ENCODE data around the gene GPSM1. TPM values are rescaled to one million over a fixed set of nuclear protein-coding genes. Genes with fewer than 3 reads are reported as not detected.
A peak's percentile ranks its signal among the peaks of the same experiment; 100 is the strongest.

The GPSM1 gene
- polyA plus RNA-seq, 10 donors: 15.9 to 30.8 (median 21.0) TPM

DNA sequence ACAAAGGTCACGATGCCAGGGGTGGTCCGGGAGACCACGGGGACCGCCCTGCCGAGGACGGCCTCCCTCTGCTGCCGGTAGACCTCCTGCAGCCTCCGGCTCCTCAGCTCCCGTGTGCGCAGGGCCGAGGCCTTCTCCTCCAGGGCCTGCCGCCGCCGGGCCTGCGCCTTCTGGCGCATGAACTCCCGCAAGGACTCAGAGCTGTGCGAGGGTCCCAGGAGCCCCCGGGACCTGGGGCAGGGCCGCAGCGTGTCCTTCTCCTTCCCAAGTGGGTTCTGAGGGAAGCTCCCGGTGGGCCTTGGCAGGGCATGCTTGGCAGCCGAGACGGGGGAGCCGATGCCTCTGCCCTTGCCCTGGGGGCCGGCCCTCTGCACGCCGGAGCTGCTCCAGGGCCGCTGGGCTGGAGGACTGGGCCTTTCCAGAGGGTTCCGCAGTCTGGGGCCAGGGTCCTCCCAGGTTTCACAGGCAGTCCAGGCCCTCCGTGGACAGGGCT is 36.8 kb upstream of the GPSM1 start:
- DNase-seq: no peak

DNA sequence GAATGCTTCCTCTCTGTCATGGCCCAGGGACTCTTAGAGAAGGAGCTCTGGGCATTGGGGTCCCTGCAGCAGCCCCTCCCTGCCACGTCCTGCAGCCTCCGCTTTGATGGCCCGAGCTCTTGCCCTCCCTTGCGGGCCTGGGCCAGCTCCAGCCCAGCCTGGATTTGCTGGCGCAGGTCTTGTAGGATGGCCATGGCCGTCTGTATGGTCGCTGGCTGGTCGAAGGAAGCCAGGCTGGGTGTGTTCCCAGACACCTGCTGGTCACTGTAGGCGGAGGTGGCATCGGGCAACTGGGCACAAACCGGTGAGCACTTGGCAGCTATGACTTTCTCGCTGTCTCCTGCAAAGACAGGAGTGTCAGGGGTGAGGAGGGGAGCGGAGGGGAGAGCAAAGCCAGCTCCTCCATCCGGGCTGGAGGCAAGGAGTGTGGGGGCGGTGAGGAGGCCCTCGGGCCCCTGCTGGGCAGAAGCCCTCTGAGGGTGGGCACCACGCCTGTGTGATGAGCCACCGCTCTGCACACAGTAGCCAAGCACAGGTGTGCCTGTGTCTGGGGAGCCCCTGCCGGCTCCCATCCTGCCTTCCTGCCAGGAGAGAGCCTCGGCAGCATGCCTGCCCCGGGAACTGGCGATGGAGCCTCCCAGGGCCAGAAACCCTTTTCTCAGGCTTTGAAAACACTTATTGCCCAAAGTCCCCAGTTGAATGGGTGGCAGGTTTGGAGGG is 35.9 kb upstream of the GPSM1 start:
- no peak for DNase-seq

DNA sequence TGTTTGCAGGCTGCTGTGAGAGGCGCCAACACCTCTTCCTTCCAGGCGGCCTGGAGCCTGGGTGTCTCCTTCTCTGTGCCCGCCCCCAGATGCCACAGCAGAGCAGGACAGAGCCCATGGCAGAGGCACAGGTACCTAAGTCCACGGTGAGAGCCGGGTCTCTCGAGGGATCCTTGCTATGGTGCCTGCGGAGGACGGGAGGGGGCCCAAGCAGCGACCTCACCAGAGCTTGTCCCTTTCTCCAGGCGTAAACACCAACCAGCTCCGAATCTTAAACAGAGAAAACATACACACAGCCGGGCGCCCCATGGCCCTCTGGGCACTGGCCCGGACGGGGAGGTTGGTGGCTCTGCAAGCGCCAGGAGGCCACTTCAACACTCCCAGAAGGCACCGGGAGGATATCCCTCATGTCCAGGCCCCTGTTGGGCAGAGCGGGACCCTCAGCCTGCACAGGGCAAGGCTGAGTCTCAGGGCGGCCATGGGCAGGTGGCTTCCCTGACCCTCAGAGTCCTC is 35.3 kb upstream of the GPSM1 start:
- DNase-seq: no peak

DNA sequence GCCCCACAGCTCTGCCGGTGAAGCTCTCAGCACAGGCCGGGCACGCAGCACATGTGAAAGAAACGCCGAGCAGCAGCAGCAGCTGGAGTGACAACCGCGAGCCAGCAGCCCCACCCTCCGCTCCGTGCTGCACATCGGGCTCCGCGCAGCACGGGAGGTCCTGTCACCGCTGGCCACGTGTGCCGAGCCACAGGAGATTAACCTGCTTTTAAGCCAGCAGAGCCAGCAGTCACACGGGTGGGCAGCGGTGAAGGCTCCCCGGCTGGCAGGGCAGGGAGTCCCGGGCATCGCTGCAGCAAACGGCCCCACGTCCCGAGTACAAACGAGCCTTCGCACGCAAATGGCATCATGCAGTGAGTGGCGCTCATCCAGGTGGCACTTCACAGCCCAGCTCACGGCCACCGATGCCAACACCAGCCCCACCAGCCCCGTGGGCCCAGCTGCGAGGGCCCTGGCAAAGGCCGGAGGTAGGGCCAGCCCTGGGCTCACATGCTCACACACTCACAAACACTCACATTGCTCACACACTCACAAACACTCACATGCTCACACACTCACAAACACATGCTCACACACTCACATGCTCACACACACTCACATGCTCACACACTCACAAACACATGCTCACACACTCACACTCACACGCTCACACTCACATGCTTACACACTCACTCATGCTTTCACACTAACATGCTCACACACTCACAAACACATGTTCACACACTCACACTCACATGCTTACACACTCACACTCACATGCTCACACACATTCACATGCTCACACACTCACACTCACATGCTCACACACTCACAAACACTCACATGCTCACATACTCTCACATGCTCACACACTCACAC is 34.5 kb upstream of the GPSM1 start:
- peak in 1 of 3 donors; percentile 37 for DNase-seq

DNA sequence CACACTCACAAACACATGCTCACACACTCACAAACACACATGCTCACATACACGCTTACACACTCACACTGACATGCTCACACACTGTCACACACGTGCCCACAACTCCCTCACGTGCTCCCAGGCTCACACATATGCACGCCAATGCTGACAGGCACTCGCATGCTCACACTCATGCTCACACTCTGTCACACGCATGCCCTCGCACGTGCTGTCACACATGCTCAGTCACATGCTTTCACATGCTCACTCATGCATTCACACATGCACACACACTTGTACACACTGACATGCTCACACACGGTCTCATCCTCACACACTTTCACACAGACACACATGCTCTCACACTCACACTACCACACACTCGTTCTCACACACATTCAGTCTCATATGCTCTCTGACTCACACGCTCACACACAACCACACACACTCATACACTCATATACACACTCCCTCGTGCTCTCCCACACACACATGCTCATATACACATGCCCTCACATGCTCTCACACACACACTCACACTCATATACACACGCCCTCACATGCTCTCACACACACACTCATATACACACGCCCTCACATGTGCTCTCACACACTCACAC is 33.8 kb upstream of the GPSM1 start:
- no peak for DNase-seq

DNA sequence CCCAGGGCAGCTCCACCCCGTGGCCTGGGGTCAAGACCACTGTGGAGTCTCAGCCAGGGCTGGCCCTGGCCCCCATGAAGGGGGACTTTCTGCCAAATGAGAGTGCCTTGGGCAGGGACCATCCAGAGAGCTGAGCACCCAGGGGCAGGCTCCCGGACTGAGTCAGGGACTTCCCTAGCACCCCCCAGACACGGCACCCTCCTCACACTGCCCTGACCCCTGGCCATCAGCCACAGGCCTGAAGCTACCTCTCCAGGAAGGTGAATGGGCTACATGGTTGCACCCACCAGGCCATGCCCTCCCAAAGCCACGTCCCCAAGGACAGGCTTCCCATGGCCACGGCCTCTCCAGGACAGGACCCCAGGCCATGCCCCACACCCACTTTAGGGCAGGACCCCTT is 32.9 kb upstream of the GPSM1 start:
- no peak for DNase-seq

DNA sequence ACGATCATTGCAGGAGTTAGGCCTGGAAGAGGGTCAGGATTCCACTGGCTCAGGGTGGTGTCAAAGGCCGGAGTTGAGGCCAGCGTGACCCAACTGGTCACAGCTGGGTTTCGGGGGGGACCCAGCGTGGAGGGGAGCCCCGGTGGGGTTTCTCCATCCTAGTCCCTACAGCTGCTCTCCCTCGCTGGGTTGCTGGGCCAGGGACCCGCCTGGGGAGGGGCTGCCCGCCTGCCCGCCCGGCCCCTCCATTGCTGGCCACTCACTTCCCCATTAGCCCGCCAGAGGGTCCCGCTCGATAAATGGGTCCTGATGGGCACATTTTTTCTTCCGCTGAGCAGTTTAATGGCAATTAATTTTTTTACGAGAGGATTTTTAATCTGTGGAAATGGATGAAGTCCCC is 32.3 kb upstream of the GPSM1 start:
- DNase-seq: no peak

DNA sequence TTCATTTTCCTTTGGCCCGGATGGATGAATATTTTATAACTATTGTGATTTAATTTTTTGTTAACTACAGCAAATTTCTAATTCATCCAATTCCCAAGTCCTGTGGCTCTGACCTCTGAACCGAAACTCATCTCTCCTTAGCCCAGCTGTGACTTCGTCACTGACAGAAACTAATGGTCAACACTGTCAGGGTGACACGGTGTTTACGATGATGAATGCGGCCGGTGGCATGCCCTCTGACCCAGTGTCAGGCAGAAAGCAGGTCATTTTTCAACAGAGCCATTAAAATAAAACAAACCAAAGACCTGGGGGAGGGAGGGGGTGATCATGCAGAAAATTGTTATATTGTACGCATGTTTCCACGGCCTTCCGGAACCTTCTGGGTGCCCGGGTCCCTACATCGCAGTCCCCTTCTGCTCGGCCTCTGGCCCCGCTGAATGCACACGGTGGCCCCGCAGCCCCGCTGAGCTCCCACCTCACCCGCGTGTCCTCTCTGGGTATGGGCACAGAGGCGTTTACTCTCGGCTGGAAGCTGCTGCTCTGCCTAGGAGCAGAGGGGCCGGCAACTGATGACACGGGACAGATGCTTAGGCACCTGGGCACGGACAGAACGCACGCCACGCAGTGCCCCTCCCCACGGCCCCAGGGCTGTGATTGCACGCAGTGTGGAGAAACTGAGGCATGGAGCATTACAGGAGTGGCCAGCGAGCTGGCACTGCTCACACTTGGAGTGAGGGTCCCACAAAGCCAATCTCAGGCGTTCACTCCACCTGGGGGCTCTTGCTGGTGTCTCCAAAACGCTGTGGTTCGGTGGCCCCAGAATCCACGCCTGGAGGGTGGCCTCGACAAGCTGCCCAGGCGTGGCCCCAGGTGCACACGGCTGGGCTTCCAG is 31.6 kb upstream of the GPSM1 start:
- DNase-seq: no peak

DNA sequence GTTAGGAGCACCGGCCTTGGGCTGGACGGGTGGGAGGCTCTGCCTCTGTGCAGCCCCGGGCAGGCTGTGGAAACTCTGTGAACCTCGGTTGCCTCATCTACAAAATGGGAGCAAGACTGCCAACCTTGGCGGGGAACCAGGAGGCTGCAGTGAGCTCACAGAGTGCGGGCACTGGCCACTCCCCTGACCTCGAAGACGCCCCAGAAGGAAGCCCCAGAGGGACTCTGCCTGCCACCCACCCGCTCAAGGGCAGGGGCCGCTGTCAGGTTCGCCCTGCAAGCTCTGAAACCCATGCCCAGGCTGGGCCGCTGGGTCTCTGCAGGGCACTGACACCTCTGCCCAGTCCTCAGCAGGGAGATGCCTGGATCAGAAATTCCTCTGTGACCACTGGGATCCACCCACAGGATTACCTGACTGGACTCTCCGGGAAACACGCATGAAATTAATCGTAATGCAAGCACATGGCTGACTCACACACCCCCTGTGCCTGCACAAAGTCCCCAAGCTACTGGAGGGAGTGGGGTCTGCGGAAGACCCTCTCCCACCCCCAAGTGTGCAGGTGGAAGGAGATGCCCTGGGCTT is 30.8 kb upstream of the GPSM1 start:
- no peak for DNase-seq

DNA sequence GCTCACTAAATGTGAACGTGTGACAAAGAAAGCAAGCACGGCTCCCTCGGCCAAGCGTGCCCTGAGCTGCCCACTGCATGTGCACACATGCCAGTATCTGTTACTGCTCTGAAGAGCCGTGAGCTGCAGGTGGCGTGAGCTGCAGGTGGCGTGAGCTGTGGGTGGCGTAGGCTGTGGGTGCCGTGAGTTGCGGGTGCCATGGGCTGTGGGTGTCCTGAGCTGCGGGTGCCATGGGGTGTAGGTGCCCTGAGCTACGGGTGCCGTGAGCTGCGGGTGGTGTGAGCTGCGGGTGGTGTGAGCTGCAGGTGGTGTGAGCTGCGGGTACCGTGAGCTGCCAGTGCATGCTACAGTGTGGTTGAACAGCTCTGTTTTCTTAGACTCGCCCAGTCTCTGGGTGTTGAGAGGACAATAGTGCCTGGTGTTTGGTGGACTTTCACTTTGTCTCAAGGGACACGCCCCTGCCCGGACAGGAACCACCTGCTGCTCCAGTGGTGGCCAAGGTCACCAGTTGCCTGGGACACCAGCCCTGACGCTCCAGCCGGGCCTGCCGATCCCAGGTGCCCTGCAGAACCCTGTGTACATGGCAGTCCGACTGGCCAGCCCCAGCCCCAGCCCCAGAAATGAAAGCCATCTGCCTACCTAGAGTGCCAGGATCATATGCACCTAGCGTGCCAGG is 30.2 kb upstream of the GPSM1 start:
- no peak for DNase-seq

DNA sequence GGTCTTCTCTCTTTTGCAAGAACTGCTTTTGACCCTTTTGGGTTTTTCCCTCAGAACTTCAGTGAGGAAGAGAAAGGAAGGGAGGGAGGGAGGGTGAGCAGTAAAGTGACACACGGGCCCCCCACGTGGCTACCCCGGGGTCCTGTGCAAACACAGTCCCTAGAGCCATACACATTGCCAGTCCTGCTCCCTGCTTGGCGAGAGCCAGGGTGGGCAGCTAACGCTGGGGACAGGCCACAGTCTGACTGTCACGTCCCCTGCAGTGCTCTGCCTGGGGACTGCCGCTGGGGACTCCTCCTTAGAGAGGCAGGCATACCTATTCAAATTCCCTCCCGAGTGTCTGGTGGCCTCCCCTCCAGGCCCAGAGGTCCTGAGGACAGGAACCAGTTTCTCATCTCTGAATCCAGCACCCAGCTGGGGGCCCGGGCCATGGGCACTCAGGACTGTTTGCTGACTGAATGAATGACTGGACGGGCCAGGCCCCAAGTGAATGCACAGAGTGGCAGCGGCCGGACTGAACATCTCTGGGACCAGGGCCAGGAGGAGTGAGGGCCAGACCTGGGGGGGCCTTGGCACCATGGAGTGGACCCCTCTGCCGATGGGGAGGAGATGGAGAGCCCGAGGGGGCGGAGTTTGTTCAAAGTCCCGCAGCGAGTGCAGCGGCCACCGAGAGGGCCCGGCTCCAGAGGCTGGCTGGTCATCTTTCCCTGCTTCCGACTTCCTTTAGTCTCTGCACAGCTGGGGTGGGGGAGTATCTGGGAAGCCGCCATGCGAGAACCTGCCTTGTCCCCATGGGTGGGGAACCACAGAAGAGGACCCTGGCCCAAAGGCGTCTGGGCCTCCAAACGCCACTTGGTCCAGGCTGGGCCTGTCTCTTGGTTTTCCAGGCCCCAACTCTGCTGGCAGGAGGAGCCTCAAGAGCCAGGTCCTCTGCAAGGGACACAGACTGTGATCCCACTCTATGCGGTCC is 29.3 kb upstream of the GPSM1 start:
- DNase-seq: no peak

DNA sequence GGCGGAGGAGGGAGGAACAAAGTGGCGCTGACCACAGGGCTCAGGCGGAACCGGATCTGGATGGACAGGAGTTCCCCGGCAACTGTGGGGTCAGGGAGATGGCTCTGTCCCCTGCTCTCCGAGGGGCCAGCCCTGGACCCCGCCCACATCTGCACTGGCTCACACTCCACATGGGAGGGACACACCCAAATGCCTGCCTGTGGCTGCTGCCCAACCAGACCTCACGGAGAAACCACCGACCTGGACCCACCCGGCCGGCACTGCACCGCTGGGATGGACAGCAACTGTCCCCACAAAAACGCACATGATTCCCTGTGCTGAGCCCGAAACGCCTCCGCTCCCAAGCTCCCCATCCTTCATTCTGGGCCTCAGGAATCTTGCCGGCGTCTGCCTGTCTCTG is 28.2 kb upstream of the GPSM1 start:
- no peak for DNase-seq

DNA sequence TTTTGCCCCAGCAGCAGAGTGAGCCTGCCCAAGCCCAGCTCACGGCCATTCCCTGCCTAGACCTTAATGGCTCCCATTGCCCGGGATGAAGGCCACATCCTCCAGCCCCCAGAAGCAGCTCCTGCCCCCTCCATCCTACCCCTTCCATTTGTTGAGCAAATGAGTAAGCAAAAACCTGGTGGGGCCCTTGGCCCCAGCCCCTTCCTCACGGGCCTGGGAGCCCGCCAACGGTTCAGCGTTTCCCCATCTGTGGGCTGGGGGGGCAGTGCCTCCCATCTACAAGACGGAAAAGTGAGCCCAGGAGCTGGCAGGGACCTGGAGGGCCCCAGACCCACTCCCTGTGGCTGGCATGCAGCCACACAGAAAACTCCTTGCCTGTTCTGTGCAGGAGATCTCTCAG is 27.8 kb upstream of the GPSM1 start:
- no peak for DNase-seq

DNA sequence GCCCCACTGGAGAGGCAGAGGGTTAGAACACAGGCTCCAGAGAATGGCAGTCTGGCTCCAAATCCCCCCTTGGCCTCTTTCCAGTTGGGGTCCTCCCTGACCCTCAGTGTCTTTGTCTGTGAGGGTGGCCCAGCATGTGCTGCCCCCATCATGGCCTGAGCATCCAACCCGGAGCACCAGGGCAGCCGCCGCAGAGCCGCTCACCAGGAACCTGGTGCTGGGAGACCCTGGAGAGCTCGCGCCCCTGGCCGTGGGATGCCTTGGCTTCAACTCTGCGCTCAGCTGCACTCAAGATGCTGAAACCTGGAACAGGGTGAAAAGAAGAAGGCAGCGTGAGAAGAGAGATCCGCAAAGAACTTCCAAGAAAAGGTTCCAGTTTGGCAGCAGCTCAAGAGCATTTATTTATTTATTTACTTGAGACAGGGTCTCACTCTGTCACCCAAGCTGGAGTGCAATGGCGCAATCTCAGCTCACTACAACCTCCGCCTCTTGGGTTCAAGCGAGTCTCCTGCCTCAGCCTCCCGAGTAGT is 27.3 kb upstream of the GPSM1 start:
- DNase-seq: peak in 1 of 3 donors; percentile 48

DNA sequence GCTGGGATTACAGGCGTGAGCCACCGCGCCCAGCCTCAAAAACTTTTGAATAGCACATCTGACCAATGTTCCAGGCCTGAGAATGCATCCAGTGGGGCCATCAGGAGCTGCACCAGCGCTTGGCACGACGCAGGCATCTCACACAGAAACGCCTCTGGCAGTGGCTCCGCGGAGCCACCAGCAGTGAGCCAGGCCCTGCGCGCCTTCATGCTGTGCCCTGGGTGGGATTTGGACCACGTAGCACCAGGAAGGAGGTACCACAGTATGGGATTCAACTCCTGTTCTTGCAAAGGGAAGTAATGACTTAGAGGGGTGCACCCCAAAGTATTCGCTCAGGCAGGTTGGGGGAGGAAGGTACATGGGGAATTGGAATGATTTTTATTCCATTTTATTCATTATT is 26.5 kb upstream of the GPSM1 start:
- DNase-seq: no peak

DNA sequence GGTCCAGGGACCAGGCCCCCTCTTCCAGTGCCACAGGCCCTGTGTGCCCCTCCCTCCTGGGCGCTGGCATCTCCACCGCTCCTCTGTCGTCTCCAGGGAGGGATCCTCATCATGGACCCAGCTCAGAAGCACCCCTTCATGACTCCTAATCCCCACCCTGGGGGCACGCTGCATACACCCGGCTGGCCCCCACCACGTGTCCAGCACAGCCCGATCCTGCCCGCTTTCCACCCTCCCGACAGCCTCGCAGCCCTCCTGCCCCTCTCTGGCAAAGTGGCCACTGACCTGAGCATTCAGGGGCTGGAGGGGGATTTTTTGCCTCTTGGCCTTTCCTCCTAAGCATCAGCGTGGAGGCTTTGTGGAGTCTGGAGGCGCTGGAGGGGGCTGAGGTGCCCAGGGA is 24.8 kb upstream of the GPSM1 start:
- DNase-seq: no peak

DNA sequence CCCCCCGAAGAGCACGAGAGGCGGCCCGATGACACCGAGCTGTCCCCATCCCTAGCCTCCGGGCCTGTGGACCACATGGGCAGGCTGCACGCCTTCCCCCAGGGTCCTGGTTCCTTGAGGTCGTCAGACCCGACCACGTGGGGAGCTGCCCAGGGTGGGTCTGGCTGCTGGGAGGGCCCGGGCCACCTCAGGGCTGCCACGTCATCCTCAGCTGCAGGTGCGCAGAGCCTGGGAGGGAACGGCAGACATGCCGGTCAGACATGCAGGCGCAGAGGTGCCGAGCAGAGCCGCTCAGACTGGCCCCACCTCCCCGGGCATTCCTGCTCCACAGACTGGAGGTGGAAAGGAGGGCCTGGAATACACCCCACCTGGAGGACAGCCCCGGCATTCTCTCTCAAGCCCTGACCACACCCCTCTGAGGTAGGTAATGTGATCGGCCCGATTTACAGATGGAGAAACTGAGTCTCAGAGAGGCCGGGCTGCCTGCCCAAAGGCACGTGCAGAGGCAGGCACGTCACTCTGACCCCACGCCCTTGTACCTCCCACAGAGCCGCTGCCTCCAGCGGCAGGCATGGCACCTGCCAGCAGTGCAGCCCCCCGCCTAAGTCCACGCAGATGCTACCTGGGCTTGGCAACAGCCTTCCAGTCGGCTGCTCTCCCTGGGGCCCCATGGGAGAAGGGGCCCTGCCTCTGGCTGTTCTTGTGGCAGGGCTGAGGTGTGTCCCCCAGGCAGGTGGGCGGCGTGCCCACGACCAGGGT is 24.1 kb upstream of the GPSM1 start:
- DNase-seq: no peak

DNA sequence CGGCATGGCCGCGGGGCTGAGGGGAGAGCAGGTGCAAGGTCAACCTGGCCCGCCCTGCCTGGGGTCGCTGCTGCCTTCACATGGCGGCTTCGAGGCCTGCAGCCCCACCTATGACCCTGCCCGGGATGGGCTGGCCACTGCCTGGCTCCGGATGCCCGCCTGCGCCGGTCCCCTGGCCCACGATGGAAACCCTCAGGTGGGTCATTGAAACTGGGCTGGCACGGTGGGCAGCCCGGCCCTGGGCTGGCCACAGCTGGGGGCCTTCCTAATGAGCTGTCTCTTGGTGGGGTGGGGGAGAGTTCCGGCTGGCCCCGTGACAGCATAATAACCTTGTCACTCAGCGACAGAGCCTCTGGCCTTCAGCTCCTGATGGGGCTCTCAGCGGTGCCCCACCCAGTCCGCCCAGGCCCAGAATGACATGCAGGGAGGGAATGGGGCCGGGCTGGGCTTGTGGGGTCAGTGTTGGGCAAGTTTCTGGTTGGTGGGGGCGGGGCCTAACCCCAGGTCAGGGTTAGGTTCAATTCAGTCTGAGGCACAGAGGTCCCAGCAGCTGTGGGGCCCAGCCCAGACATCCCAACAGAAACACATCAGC is 23.4 kb upstream of the GPSM1 start, which contains the start of gene CCDC187:
Gene CCDC187, minus strand, starts transcription at position 270 of the 592 bp plus-strand sequence. Its CDS starts 264 bp downstream, at position 6.
- DNase-seq: no peak
